GM23248 (cell line): ENCODE results near the gene PHF23.

Experiments used
- EZH2 ChIP-seq: fragments of 200-600 bp; sonication (generic); IDR thresholded peaks from 2 replicates; pipeline ENCODE4 v1.6.1; 2018; ENCODE audit warnings: antibody characterized with exemption, mild to moderate bottlenecking; ENCODE audit not compliant: insufficient read depth, poor library complexity, severe bottlenecking
- EZH2phosphoT487 ChIP-seq: fragments of 200-600 bp; sonication (generic); IDR thresholded peaks from 2 replicates; pipeline ENCODE4 v1.6.1; 2018; ENCODE audit warnings: antibody characterized with exemption, moderate library complexity, mild to moderate bottlenecking, low read depth; ENCODE audit not compliant: insufficient read depth

DNA sequence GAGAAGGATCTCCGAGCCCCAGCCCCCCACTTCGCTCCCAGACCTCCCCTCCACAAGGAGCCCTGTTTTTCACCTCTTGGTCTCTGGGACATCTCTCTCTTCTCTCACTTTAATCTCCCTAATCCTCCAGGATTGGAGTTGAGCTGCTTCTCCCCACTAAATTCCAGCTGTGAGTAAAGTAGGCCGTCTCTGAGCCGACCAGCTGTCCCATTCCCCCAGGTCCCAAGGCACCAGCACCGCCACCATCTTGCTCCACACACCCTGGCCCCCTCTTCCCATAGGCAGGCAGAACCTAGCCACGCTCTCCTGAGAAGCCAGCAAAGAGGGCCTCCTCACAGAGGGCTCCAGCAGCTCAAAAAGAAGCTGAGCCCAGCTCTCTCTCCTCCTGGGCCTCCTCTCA is 20.5 kb downstream of the PHF23 start:
- TF ChIP-seq EZH2 (no peak), EZH2phosphoT487 (no peak)
